ENCODE data around the gene KIF5C.
A peak's percentile ranks its signal among the peaks of the same experiment; 100 is the strongest.
"Not testable (repeated sequence)": the region's sequence is repeated elsewhere in the genome, so short reads cannot be mapped to it uniquely, and the experiment has no call there.

KIF5C gene

DNA sequence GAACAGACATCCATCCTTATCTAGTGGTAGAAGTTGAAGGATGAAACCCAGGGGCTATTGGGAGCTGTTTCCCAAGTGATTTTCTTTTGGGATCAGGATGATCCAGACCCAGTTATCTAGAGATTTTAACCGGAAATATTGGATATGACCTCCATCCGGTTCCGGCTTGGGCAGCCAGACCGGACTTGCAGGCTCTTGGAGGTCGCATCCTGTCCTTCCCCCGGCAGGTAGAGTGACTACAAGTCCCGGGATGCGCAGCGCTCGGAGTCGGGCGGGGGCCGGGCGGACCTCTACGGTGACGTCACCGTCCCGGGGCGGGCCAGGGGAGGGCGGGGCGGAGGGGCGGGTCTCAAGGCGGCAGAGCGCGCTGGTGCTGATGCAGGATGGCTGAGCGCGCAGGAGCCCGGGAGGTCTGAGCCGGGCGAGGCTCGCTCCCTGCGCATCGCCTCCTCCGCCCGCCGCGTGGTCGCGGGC lies at the start of gene KIF5C:
Gene KIF5C, plus strand, starts transcription at position 360 of the 474 bp plus-strand sequence. CDS start 391 bp downstream, outside the sequence.
- H3K9ac ChIP-seq (ENCODE audit: low read length), result no peak within 1 kb of the TSS

GRCh38 chr2:148826791-148827190 lies 48.2 kb upstream of the KIF5C start:
- Histone ChIP-seq H3K27me3 (ENCODE audit: control insufficient read depth in 1 of 2, insufficient read depth in 2 of 2, low read length in 2 of 2) (no peaks in the 10 kb centered on the region), H3K27ac (ENCODE audit: low read depth, low read length) (no peak overlapping the region), H3K9me3 (ENCODE audit: low read length) (no peaks in the 10 kb centered on the region), H3K36me3 (ENCODE audit: insufficient read depth, low read length) (no peaks in the 10 kb centered on the region), H3K9ac (ENCODE audit: low read length) (no peak overlapping the region), H3K4me3 (ENCODE audit: low read depth in 1 of 2, low read length in 2 of 2) (no peak overlapping the region), H3K4me1 (ENCODE audit: insufficient read depth, low read length) (no peaks in the 10 kb centered on the region)

More for the DNA sequence above, at the start of gene KIF5C:
- H3K4me1 ChIP-seq (ENCODE audit: insufficient read depth, low read length), result peaks cover 8% of the 10 kb centered on the region
- no peak within 1 kb of the TSS for H3K27ac ChIP-seq (ENCODE audit: low read depth, low read length)
- peaks cover 3 to 31% of the 10 kb centered on the region in 2 donors for H3K27me3 ChIP-seq (ENCODE audit: control insufficient read depth in 1 of 2, insufficient read depth in 2 of 2, low read length in 2 of 2)
- no peaks in the 10 kb centered on the region for H3K9me3 ChIP-seq (ENCODE audit: low read length)
- peak within 1 kb of the TSS; percentile 13 to 26 for H3K4me3 ChIP-seq (ENCODE audit: low read depth in 1 of 2, low read length in 2 of 2)
- no peaks in the 10 kb centered on the region for H3K36me3 ChIP-seq (ENCODE audit: insufficient read depth, low read length)

DNA sequence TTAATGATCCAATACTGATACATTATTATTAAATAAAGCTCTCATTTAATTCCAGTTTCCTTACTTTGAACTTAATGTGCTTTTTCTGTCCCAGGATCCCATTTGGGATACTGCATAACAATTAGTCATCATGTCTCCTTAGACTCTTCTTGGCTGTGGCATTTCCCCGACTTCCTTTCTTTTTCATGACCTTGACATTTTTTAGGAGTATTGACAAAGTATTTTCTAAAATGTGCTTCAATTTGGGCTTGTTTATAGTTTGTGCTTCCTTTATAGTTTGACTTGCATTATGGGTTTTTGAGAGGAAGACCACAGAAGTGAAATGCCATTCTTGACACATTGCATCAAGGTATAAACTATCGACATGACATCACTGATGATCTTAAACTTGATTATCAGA lies 46.1 kb upstream of the KIF5C start:
- Histone ChIP-seq H3K9ac (ENCODE audit: low read length) (no peak overlapping the region), H3K27me3 (ENCODE audit: control insufficient read depth in 1 of 2, insufficient read depth in 2 of 2, low read length in 2 of 2) (no peaks in the 10 kb centered on the region), H3K4me3 (ENCODE audit: low read depth in 1 of 2, low read length in 2 of 2) (no peak overlapping the region), H3K36me3 (ENCODE audit: insufficient read depth, low read length) (no peaks in the 10 kb centered on the region), H3K4me1 (ENCODE audit: insufficient read depth, low read length) (no peaks in the 10 kb centered on the region), H3K9me3 (ENCODE audit: low read length) (no peaks in the 10 kb centered on the region), H3K27ac (ENCODE audit: low read depth, low read length) (no peak overlapping the region)

DNA sequence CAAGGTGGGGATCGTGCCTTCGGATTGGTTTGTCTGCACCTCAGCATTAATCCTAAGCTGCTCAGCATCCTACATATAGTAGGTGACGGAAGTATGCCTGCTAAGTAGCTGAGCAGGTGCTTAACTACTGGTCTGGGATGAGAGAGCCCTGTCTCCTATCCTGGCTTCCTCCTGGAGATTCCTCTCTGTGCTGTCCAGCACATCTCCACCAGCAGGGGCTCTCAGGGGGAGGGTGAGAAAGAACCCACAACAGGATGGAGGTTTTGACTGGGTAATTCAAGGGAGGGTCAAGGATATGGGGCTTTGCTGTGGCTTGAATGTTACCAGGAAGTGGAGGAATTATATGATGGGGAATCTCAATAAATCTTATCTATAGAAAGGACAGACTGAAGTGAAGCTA lies 45.4 kb upstream of the KIF5C start:
- H3K4me1 ChIP-seq (ENCODE audit: insufficient read depth, low read length), result no peaks in the 10 kb centered on the region
- no peak overlapping the region for H3K27ac ChIP-seq (ENCODE audit: low read depth, low read length)
- no peaks in the 10 kb centered on the region for H3K27me3 ChIP-seq (ENCODE audit: control insufficient read depth in 1 of 2, insufficient read depth in 2 of 2, low read length in 2 of 2)
- no peaks in the 10 kb centered on the region for H3K9me3 ChIP-seq (ENCODE audit: low read length)
- H3K4me3 ChIP-seq (ENCODE audit: low read depth in 1 of 2, low read length in 2 of 2), result no peak overlapping the region
- no peak overlapping the region for H3K9ac ChIP-seq (ENCODE audit: low read length)
- H3K36me3 ChIP-seq (ENCODE audit: insufficient read depth, low read length), result no peaks in the 10 kb centered on the region

- Histone ChIP-seq H3K27me3 (ENCODE audit: control insufficient read depth in 1 of 2, insufficient read depth in 2 of 2, low read length in 2 of 2) (no peaks in the 10 kb centered on the region), H3K27ac (ENCODE audit: low read depth, low read length) (no peak overlapping the region), H3K9ac (ENCODE audit: low read length) (no peak overlapping the region), H3K36me3 (ENCODE audit: insufficient read depth, low read length) (no peaks in the 10 kb centered on the region), H3K9me3 (ENCODE audit: low read length) (no peaks in the 10 kb centered on the region), H3K4me1 (ENCODE audit: insufficient read depth, low read length) (no peaks in the 10 kb centered on the region), H3K4me3 (ENCODE audit: low read depth in 1 of 2, low read length in 2 of 2) (no peak overlapping the region)
Observed at GRCh38 chr2:148832637-148833036, 42.4 kb upstream of the KIF5C start.

GRCh38 chr2:148842050-148842449 lies 33.0 kb upstream of the KIF5C start:
- Histone ChIP-seq H3K9ac (ENCODE audit: low read length) (no peak overlapping the region), H3K27me3 (ENCODE audit: control insufficient read depth in 1 of 2, insufficient read depth in 2 of 2, low read length in 2 of 2) (no peaks in the 10 kb centered on the region), H3K36me3 (ENCODE audit: insufficient read depth, low read length) (no peaks in the 10 kb centered on the region), H3K4me3 (ENCODE audit: low read depth in 1 of 2, low read length in 2 of 2) (no peak overlapping the region), H3K27ac (ENCODE audit: low read depth, low read length) (no peak overlapping the region), H3K4me1 (ENCODE audit: insufficient read depth, low read length) (no peaks in the 10 kb centered on the region), H3K9me3 (ENCODE audit: low read length) (no peaks in the 10 kb centered on the region)

DNA sequence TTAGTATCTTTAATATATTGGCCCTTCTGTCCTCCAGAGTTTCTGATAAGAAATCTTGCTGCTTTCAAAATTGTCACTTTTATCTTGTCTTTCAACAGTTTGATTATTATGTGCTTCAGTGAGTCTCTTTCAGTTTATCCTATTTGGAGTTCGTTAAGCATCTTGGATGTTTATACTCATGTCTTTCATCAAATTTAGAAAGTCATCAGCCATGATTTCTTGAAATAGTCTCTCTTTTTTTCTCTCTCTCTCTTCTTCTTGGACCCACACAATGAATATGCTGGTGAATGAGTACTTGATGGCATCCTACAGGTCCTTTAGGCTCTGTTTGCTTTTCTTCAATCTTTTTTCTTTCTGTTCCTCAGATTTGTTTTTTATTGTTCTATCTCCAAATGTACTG lies 26.9 kb upstream of the KIF5C start:
- no peaks in the 10 kb centered on the region for H3K4me1 ChIP-seq (ENCODE audit: insufficient read depth, low read length)
- H3K27me3 ChIP-seq (ENCODE audit: control insufficient read depth in 1 of 2, insufficient read depth in 2 of 2, low read length in 2 of 2), result no peaks in the 10 kb centered on the region
- no peaks in the 10 kb centered on the region for H3K9me3 ChIP-seq (ENCODE audit: low read length)
- H3K9ac ChIP-seq (ENCODE audit: low read length), result no peak overlapping the region
- H3K36me3 ChIP-seq (ENCODE audit: insufficient read depth, low read length), result no peaks in the 10 kb centered on the region
- no peak overlapping the region for H3K27ac ChIP-seq (ENCODE audit: low read depth, low read length)
- no peak overlapping the region for H3K4me3 ChIP-seq (ENCODE audit: low read depth in 1 of 2, low read length in 2 of 2)

GRCh38 chr2:148853458-148853857 lies 21.6 kb upstream of the KIF5C start:
- H3K36me3 ChIP-seq (ENCODE audit: insufficient read depth, low read length), result no peaks in the 10 kb centered on the region
- H3K9ac ChIP-seq (ENCODE audit: low read length), result no peak overlapping the region
- H3K4me1 ChIP-seq (ENCODE audit: insufficient read depth, low read length), result no peaks in the 10 kb centered on the region
- H3K4me3 ChIP-seq (ENCODE audit: low read depth in 1 of 2, low read length in 2 of 2), result no peak overlapping the region
- H3K27me3 ChIP-seq (ENCODE audit: control insufficient read depth in 1 of 2, insufficient read depth in 2 of 2, low read length in 2 of 2), result no peaks in the 10 kb centered on the region
- no peaks in the 10 kb centered on the region for H3K9me3 ChIP-seq (ENCODE audit: low read length)
- no peak overlapping the region for H3K27ac ChIP-seq (ENCODE audit: low read depth, low read length)

- Histone ChIP-seq H3K4me1 (ENCODE audit: insufficient read depth, low read length) (no peaks in the 10 kb centered on the region), H3K9ac (ENCODE audit: low read length) (no peak overlapping the region), H3K36me3 (ENCODE audit: insufficient read depth, low read length) (no peaks in the 10 kb centered on the region), H3K4me3 (ENCODE audit: low read depth in 1 of 2, low read length in 2 of 2) (no peak overlapping the region), H3K27ac (ENCODE audit: low read depth, low read length) (no peak overlapping the region), H3K9me3 (ENCODE audit: low read length) (no peaks in the 10 kb centered on the region), H3K27me3 (ENCODE audit: control insufficient read depth in 1 of 2, insufficient read depth in 2 of 2, low read length in 2 of 2) (no peaks in the 10 kb centered on the region)
Observed at GRCh38 chr2:148860037-148860436, 15.0 kb upstream of the KIF5C start.

DNA sequence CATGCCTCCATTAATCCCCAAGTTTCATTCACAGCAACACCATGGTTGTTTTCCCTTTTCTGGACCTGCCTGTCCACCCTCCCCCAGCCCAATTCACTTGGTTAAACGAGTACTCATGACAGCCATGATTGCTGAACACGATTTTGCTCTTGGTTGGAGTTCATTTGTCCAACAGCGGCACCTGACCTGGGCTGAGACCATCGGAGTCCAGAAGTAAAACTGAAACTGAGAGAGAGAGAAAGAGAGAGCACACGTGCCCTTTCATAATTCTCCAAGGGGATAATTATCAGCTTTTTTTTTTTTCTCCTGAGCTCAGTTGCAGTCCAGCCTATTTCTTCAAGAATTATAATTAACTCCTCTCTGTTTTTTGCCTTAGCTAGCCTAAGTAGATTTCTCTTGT lies 13.7 kb upstream of the KIF5C start:
- Histone ChIP-seq H3K4me1 (ENCODE audit: insufficient read depth, low read length) (no peaks in the 10 kb centered on the region), H3K4me3 (ENCODE audit: low read depth in 1 of 2, low read length in 2 of 2) (no peak overlapping the region), H3K36me3 (ENCODE audit: insufficient read depth, low read length) (no peaks in the 10 kb centered on the region), H3K9me3 (ENCODE audit: low read length) (no peaks in the 10 kb centered on the region), H3K9ac (ENCODE audit: low read length) (no peak overlapping the region), H3K27ac (ENCODE audit: low read depth, low read length) (no peak overlapping the region), H3K27me3 (ENCODE audit: control insufficient read depth in 1 of 2, insufficient read depth in 2 of 2, low read length in 2 of 2) (no peaks in the 10 kb centered on the region)

- H3K36me3 ChIP-seq (ENCODE audit: insufficient read depth, low read length); H3K9me3 ChIP-seq (ENCODE audit: low read length); H3K27ac ChIP-seq (ENCODE audit: low read depth, low read length); H3K27me3 ChIP-seq (ENCODE audit: control insufficient read depth in 1 of 2, insufficient read depth in 2 of 2, low read length in 2 of 2); H3K9ac ChIP-seq (ENCODE audit: low read length); H3K4me1 ChIP-seq (ENCODE audit: insufficient read depth, low read length); H3K4me3 ChIP-seq (ENCODE audit: low read depth in 1 of 2, low read length in 2 of 2): not testable (repeated sequence)
Observed at GRCh38 chr2:148862478-148862877, 12.5 kb upstream of the KIF5C start.

DNA sequence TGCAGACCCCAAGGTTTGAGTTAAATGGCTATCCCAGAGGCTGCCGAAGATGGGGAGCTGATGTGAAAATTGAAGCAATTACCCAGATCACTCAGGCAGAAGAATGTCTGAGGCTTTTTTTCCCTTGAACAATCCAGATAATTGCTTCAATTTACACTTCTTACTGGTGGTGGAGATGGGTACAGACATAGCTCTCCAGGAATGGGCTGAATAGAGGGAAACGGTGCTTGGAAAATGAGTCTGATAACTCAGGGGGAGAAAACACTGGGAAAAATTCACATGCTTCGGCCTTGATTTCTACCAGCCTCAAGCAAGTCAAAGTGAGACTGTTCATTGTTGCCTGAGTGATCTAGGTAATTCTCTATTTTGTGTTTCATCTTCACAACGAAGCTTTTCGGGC lies 9.5 kb upstream of the KIF5C start:
- no peak overlapping the region for H3K4me3 ChIP-seq (ENCODE audit: low read depth in 1 of 2, low read length in 2 of 2)
- no peak overlapping the region for H3K9ac ChIP-seq (ENCODE audit: low read length)
- no peak overlapping the region for H3K27ac ChIP-seq (ENCODE audit: low read depth, low read length)
- no peaks in the 10 kb centered on the region for H3K36me3 ChIP-seq (ENCODE audit: insufficient read depth, low read length)
- no peaks in the 10 kb centered on the region for H3K27me3 ChIP-seq (ENCODE audit: control insufficient read depth in 1 of 2, insufficient read depth in 2 of 2, low read length in 2 of 2)
- H3K4me1 ChIP-seq (ENCODE audit: insufficient read depth, low read length), result no peaks in the 10 kb centered on the region
- H3K9me3 ChIP-seq (ENCODE audit: low read length), result no peaks in the 10 kb centered on the region
